ENCODE measurements around the gene GJA5.

Gene GJA5

GRCh38 chr1:147760481-147761260 is at the start of gene GJA5:
Gene GJA5 (minus strand): TSS chr1:147760602. CDS start chr1:147759238, 1,364 bp downstream.
- no peak for DNase-seq

- DNase-seq, result no peak
Measured at GRCh38 chr1:147809236-147809635, 48.8 kb upstream of the GJA5 start.

- no peak for DNase-seq
Measured at GRCh38 chr1:147808025-147808424, 47.6 kb upstream of the GJA5 start.

- no peak for DNase-seq
Measured at GRCh38 chr1:147807405-147807804, 47.0 kb upstream of the GJA5 start.

- DNase-seq, result no peak
Measured at GRCh38 chr1:147804942-147805723, 44.7 kb upstream of the GJA5 start.

- no peak for DNase-seq
Measured at GRCh38 chr1:147800804-147801203, 40.4 kb upstream of the GJA5 start.

GRCh38 chr1:147798731-147799130 is 38.3 kb upstream of the GJA5 start:
- no peak for DNase-seq

GRCh38 chr1:147794570-147794969 is 34.2 kb upstream of the GJA5 start:
- DNase-seq, result no peak

- DNase-seq, result no peak
Measured at GRCh38 chr1:147791876-147792275, 31.5 kb upstream of the GJA5 start.

- no peak for DNase-seq
Measured at GRCh38 chr1:147787765-147788164, 27.4 kb upstream of the GJA5 start.

- DNase-seq, result no peak
Measured at GRCh38 chr1:147786536-147786935, 26.1 kb upstream of the GJA5 start.

GRCh38 chr1:147785794-147786506 is 25.5 kb upstream of the GJA5 start:
- no peak for DNase-seq

GRCh38 chr1:147784941-147785340 is 24.5 kb upstream of the GJA5 start:
- no peak for DNase-seq

GRCh38 chr1:147781056-147781471 is 20.7 kb upstream of the GJA5 start:
- DNase-seq, result no peak

- no peak for DNase-seq
Measured at GRCh38 chr1:147777694-147778093, 17.3 kb upstream of the GJA5 start.

GRCh38 chr1:147773215-147773715 is 12.9 kb upstream of the GJA5 start:
- no peak for DNase-seq

GRCh38 chr1:147772570-147772969 is 12.2 kb upstream of the GJA5 start:
- DNase-seq, result no peak

GRCh38 chr1:147771226-147772125 is 11.1 kb upstream of the GJA5 start:
- DNase-seq, result no peak

GRCh38 chr1:147769106-147769505 is 8.7 kb upstream of the GJA5 start:
- DNase-seq, result no peak

GRCh38 chr1:147768582-147768981 is 8.2 kb upstream of the GJA5 start:
- DNase-seq, result no peak

- no peak for DNase-seq
Measured at GRCh38 chr1:147768101-147768500, 7.7 kb upstream of the GJA5 start.
